CD14-positive monocyte (primary cell): ENCODE measurements around the gene ZC3H6. TPM values are rescaled to one million over a fixed set of nuclear protein-coding genes. Genes with fewer than 3 reads are reported as not detected.

Experiments
- DNase-seq, 3 donors: peaks; one replicate each; pipeline ENCODE4 v3.0.0-alpha.2; 2011 to 2022
- H2AFZ ChIP-seq: 2 replicates; pipeline ENCODE4 v1.6.0; 2012; ENCODE audit warnings: mild to moderate bottlenecking, low read depth, low read length, inconsistent platforms; ENCODE audit not compliant: insufficient read depth, poor library complexity, severe bottlenecking
- H3K27ac ChIP-seq, 2 donors: 1 replicate in 1 of 2; 2 replicates in 1 of 2; pipeline ENCODE4 v1.5.1; 2012 to 2013; ENCODE audit warnings: low read length in 2 of 2, control low read depth in 1 of 2, inconsistent platforms in 1 of 2, low read depth in 1 of 2, mild to moderate bottlenecking in 1 of 2
- H3K27me3 ChIP-seq, 2 donors: one replicate each; pipeline versions ENCODE4 v1.6.0 to v1.6.1; 2011 to 2013; ENCODE audit warnings: low read length in 2 of 2; ENCODE audit not compliant: control insufficient read depth in 2 of 2, insufficient read depth in 2 of 2
- H3K36me3 ChIP-seq, 2 donors: replicated peaks in 1 of 2; 1 replicate in 1 of 2; 2 replicates in 1 of 2; pipeline versions ENCODE4 v1.5.1 to v1.6.1; 2012 to 2013; ENCODE audit warnings: low read length in 2 of 2, control low read depth in 1 of 2, inconsistent platforms in 1 of 2, mild to moderate bottlenecking in 1 of 2; ENCODE audit not compliant: insufficient read depth in 2 of 2, control insufficient read depth in 1 of 2
- H3K4me1 ChIP-seq, 2 donors: 1 replicate in 1 of 2; 2 replicates in 1 of 2; pipeline versions ENCODE4 v1.5.1 to v1.6.1; 2012 to 2013; ENCODE audit warnings: low read length in 2 of 2, control low read depth in 1 of 2, inconsistent platforms in 1 of 2, mild to moderate bottlenecking in 1 of 2, moderate library complexity in 1 of 2; ENCODE audit not compliant: insufficient read depth in 2 of 2, control insufficient read depth in 1 of 2
- H3K4me2 ChIP-seq: replicated peaks from 2 replicates; pipeline ENCODE3; 2012; ENCODE audit warnings: low read length, moderate library complexity, mild to moderate bottlenecking; ENCODE audit not compliant: poor library complexity, severe bottlenecking; ENCODE audit errors: extremely low read depth
- H3K4me3 ChIP-seq, 3 experiments: fragments of 200-600 bp in 1 of 3; sonication (generic) in 1 of 3; replicated peaks in 1 of 3; 1 replicate in 2 of 3; 2 replicates in 1 of 3; pipeline ENCODE4 v1.5.1; 2011 to 2013; ENCODE audit warnings: low read length in 3 of 3, mild to moderate bottlenecking in 3 of 3, control low read depth in 2 of 3, low read depth in 2 of 3, inconsistent platforms in 1 of 3, moderate library complexity in 1 of 3
- H3K79me2 ChIP-seq: 2 replicates; pipeline ENCODE4 v1.6.0; 2012; ENCODE audit warnings: mild to moderate bottlenecking, control low read depth, inconsistent platforms, low read length, moderate library complexity; ENCODE audit not compliant: insufficient read depth
- H3K9ac ChIP-seq: 2 replicates; pipeline ENCODE4 v1.6.0; 2017; ENCODE audit warnings: low read length, mild to moderate bottlenecking; ENCODE audit not compliant: insufficient read depth, poor library complexity, severe bottlenecking
- H3K9me3 ChIP-seq, 2 donors: replicated peaks in 1 of 2; 1 replicate in 1 of 2; 2 replicates in 1 of 2; pipeline versions ENCODE4 v1.5.1 to v1.6.1; 2012 to 2013; ENCODE audit warnings: low read length in 2 of 2, control low read depth in 1 of 2; ENCODE audit not compliant: control insufficient read depth in 1 of 2, insufficient read depth in 1 of 2
- H4K20me1 ChIP-seq: 2 replicates; pipeline ENCODE4 v1.6.0; 2012; ENCODE audit warnings: mild to moderate bottlenecking, low read length, control low read depth, moderate library complexity; ENCODE audit not compliant: insufficient read depth
- H3K27ac Mint-ChIP-seq, 7 donors: one replicate each; pipeline ENCODE4 v1.8.0; 2020; ENCODE audit warnings: mild to moderate bottlenecking in 7 of 7, mixed read lengths in 7 of 7, moderate library complexity in 6 of 7, inconsistent platforms in 2 of 7
- H3K27me3 Mint-ChIP-seq, 3 donors: one replicate each; pipeline ENCODE4 v1.8.0; 2021 to 2022; ENCODE audit warnings: low read depth in 3 of 3, mild to moderate bottlenecking in 3 of 3, mixed read lengths in 3 of 3, moderate library complexity in 3 of 3, inconsistent platforms in 1 of 3
- H3K36me3 Mint-ChIP-seq, 2 donors: one replicate each; pipeline ENCODE4 v1.8.0; 2020; ENCODE audit warnings: mixed read lengths in 2 of 2, inconsistent platforms in 1 of 2, mild to moderate bottlenecking in 1 of 2
- H3K4me1 Mint-ChIP-seq: one replicate; pipeline ENCODE4 v1.8.0; 2020; ENCODE audit warnings: mild to moderate bottlenecking, mixed read lengths
- H3K4me3 Mint-ChIP-seq, 2 donors: one replicate each; pipeline ENCODE4 v1.8.0; 2020; ENCODE audit warnings: mild to moderate bottlenecking in 2 of 2, mixed read lengths in 2 of 2, moderate library complexity in 1 of 2
- H3K9me3 Mint-ChIP-seq, 7 donors: one replicate each; pipeline ENCODE4 v1.8.0; 2020 to 2022; ENCODE audit warnings: mixed read lengths in 7 of 7, mild to moderate bottlenecking in 6 of 7, moderate library complexity in 6 of 7, inconsistent platforms in 2 of 7
- CTCF ChIP-seq: fragments of 200-600 bp; IDR thresholded peaks from one replicate; pipeline ENCODE4 v1.8.0; 2022; ENCODE audit warnings: antibody characterized with exemption, mild to moderate bottlenecking
- WGBS: methylation state at CpG from one replicate; pipeline ENCODE4 v1.1.5; 2013; ENCODE audit warnings: missing lambda C conversion rate; ENCODE audit not compliant: insufficient coverage; 5-methylcytosine and 5-hydroxymethylcytosine counted together
- intact Hi-C, 2 donors: fragments of 100-400 bp; cut with micrococcal nuclease; formaldehyde crosslinking; loops; one replicate each; pipeline versions ENCODE4 v1.15.0 to v1.15.1; 2023
- polyA plus RNA-seq, 3 donors: library from polyadenylated mRNA; depleted of rRNA in 1 of 3; unstranded in 2 of 3; stranded (reverse) in 1 of 3; fragments of 300-500 nt in 2 of 3; fragments of >200 nt in 1 of 3; fragmentation: Illumina TruSeq in 2 of 3; gene quantifications; 1 replicate in 2 of 3; 2 replicates in 1 of 3; pipeline ENCODE4 v1.2.3, GENCODE V29; 2012 to 2021

Gene ZC3H6
- polyA plus RNA-seq, 3 donors, result 2.1 to 2.5 (median 2.4) TPM

GRCh38 chr2:112340475-112341267 is 65.3 kb downstream of the ZC3H6 start:
- Histone ChIP-seq H3K4me1 (no peaks in the 10 kb centered on the region), H3K36me3 (no peaks in the 10 kb centered on the region), H3K4me3 (no peak overlapping the region), H3K27ac (no peak overlapping the region), H3K4me2 (no peak overlapping the region), H4K20me1 (no peaks in the 10 kb centered on the region), H2AFZ (no peak overlapping the region), H3K9me3 (no peaks in the 10 kb centered on the region), H3K79me2 (no peaks in the 10 kb centered on the region), H3K9ac (no peak overlapping the region), H3K27me3 (no peaks in the 10 kb centered on the region)
- intact Hi-C loops, result no loop called here
- H3K27ac Mint-ChIP-seq, result no peak overlapping the region
- H3K9me3 Mint-ChIP-seq, result peaks cover 0 to under 1% (median 0%) of the 10 kb centered on the region in 7 donors
- H3K4me1 Mint-ChIP-seq, result peaks cover 2% of the 10 kb centered on the region
- H3K27me3 Mint-ChIP-seq, result peaks cover 0 to 3% (median 2%) of the 10 kb centered on the region in 3 donors
- no peak overlapping the region for H3K4me3 Mint-ChIP-seq
- 97% methylated on average over 5 of the region's 9 CpGs for WGBS
- DNase-seq, result no peak
- H3K36me3 Mint-ChIP-seq, result no peaks in the 10 kb centered on the region
- no peak for TF ChIP-seq CTCF

- Histone ChIP-seq H3K27ac (no peak overlapping the region), H3K36me3 (no peaks in the 10 kb centered on the region), H3K79me2 (no peaks in the 10 kb centered on the region), H3K9ac (no peak overlapping the region), H4K20me1 (no peaks in the 10 kb centered on the region), H3K4me2 (no peak overlapping the region), H2AFZ (no peak overlapping the region), H3K27me3 (no peaks in the 10 kb centered on the region), H3K9me3 (no peaks in the 10 kb centered on the region), H3K4me3 (no peak overlapping the region), H3K4me1 (no peaks in the 10 kb centered on the region)
- Mint-ChIP-seq H3K4me1 (peaks cover 2% of the 10 kb centered on the region), H3K27ac (no peak overlapping the region), H3K36me3 (peaks cover 0 to 8% of the 10 kb centered on the region in 2 donors), H3K4me3 (no peak overlapping the region), H3K9me3 (peaks cover 0 to 7% (median 3%) of the 10 kb centered on the region in 7 donors), H3K27me3 (peaks cover 0 to 3% (median 3%) of the 10 kb centered on the region in 3 donors)
- 100% methylated on average over 1 of the region's 2 CpGs for WGBS
- no peak for TF ChIP-seq CTCF
- no peak for DNase-seq
- intact Hi-C loops, result no loop called here
These were observed 66.7 kb downstream of the ZC3H6 start for GRCh38 chr2:112342067-112342550.
